Measurements from ENCODE around the gene MARCHF4.

GRCh38 chr2:216344206-216344949 is 27.9 kb downstream of the MARCHF4 start:
- TF ChIP-seq, protein P1, sequence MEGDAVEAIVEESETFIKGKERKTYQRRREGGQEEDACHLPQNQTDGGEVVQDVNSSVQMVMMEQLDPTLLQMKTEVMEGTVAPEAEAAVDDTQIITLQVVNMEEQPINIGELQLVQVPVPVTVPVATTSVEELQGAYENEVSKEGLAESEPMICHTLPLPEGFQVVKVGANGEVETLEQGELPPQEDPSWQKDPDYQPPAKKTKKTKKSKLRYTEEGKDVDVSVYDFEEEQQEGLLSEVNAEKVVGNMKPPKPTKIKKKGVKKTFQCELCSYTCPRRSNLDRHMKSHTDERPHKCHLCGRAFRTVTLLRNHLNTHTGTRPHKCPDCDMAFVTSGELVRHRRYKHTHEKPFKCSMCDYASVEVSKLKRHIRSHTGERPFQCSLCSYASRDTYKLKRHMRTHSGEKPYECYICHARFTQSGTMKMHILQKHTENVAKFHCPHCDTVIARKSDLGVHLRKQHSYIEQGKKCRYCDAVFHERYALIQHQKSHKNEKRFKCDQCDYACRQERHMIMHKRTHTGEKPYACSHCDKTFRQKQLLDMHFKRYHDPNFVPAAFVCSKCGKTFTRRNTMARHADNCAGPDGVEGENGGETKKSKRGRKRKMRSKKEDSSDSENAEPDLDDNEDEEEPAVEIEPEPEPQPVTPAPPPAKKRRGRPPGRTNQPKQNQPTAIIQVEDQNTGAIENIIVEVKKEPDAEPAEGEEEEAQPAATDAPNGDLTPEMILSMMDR (optimal IDR thresholded peaks at IDR 0.05 in 1 of 3, IDR thresholded peaks at IDR 0.05 in 1 of 3, conservative IDR thresholded peaks at IDR 0.05 in 1 of 3; ENCODE audit: extremely low read depth in 1 of 3, insufficient read depth in 2 of 3, low read length in 3 of 3): no peak
- no peak for TF ChIP-seq EZH2 (IDR thresholded peaks at IDR 0.05; ENCODE audit: low read length)
